IPS-NIHi7 (cell line): ENCODE results near the gene SLC1A2.
A peak's percentile ranks its signal among the peaks of the same experiment; 100 is the strongest.

Experiments used
- DNase-seq: peaks from one replicate; pipeline ENCODE4 v3.0.0; 2012; ENCODE audit warnings: mixed read lengths; ENCODE audit errors: extremely low spot score

SLC1A2 gene

GRCh38 chr11:35348898-35349687 is 70.3 kb downstream of the SLC1A2 start:
- no peak for DNase-seq

GRCh38 chr11:35347921-35348331 is 71.4 kb downstream of the SLC1A2 start:
- no peak for DNase-seq

- DNase-seq = no peak
Measured at GRCh38 chr11:35347173-35347878, 72.0 kb downstream of the SLC1A2 start.

- DNase-seq = no peak
Measured at GRCh38 chr11:35346472-35347156, 72.7 kb downstream of the SLC1A2 start.

GRCh38 chr11:35344681-35345574 is 74.4 kb downstream of the SLC1A2 start:
- DNase-seq = no peak

GRCh38 chr11:35343033-35343598 is 76.2 kb downstream of the SLC1A2 start:
- DNase-seq = no peak

- no peak for DNase-seq
Measured at GRCh38 chr11:35340715-35341114, 78.6 kb downstream of the SLC1A2 start.

- DNase-seq = no peak
Measured at GRCh38 chr11:35340071-35340470, 79.3 kb downstream of the SLC1A2 start.

- DNase-seq = no peak
Measured at GRCh38 chr11:35338921-35339320, 80.4 kb downstream of the SLC1A2 start.

- no peak for DNase-seq
Measured at GRCh38 chr11:35337914-35338305, 81.4 kb downstream of the SLC1A2 start.

- DNase-seq = peak; percentile 25
Measured at GRCh38 chr11:35337136-35337913, 82.0 kb downstream of the SLC1A2 start.

- no peak for DNase-seq
Measured at GRCh38 chr11:35336726-35337125, 82.6 kb downstream of the SLC1A2 start.

GRCh38 chr11:35335226-35335625 is 84.1 kb downstream of the SLC1A2 start:
- no peak for DNase-seq

- DNase-seq = no peak
Measured at GRCh38 chr11:35334385-35335090, 84.8 kb downstream of the SLC1A2 start.

- DNase-seq = no peak
Measured at GRCh38 chr11:35332524-35332923, 86.8 kb downstream of the SLC1A2 start.

- DNase-seq = no peak
Measured at GRCh38 chr11:35330931-35331330, 88.4 kb downstream of the SLC1A2 start.

GRCh38 chr11:35330156-35330889 is 89.0 kb downstream of the SLC1A2 start:
- no peak for DNase-seq

- DNase-seq = no peak
Measured at GRCh38 chr11:35327829-35328228, 91.5 kb downstream of the SLC1A2 start.

- DNase-seq = no peak
Measured at GRCh38 chr11:35326266-35326879, 93.0 kb downstream of the SLC1A2 start.
